ENCODE measurements around the gene GALNT10.

Gene GALNT10

GRCh38 chr5:154268073-154268472, 77.5 kb downstream of the GALNT10 start:
- TF ChIP-seq, protein P1, sequence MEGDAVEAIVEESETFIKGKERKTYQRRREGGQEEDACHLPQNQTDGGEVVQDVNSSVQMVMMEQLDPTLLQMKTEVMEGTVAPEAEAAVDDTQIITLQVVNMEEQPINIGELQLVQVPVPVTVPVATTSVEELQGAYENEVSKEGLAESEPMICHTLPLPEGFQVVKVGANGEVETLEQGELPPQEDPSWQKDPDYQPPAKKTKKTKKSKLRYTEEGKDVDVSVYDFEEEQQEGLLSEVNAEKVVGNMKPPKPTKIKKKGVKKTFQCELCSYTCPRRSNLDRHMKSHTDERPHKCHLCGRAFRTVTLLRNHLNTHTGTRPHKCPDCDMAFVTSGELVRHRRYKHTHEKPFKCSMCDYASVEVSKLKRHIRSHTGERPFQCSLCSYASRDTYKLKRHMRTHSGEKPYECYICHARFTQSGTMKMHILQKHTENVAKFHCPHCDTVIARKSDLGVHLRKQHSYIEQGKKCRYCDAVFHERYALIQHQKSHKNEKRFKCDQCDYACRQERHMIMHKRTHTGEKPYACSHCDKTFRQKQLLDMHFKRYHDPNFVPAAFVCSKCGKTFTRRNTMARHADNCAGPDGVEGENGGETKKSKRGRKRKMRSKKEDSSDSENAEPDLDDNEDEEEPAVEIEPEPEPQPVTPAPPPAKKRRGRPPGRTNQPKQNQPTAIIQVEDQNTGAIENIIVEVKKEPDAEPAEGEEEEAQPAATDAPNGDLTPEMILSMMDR (IDR thresholded peaks at IDR 0.05; ENCODE audit: low read depth, low read length), result no peak
- DNase-seq (ENCODE audit: extremely low read depth, low read depth), result no peak

- no peak for DNase-seq (ENCODE audit: extremely low read depth, low read depth)
- TF ChIP-seq, protein P1 (IDR thresholded peaks at IDR 0.05; ENCODE audit: low read depth, low read length), result no peak
Observed at GRCh38 chr5:154269414-154269813, 78.9 kb downstream of the GALNT10 start.

DNA sequence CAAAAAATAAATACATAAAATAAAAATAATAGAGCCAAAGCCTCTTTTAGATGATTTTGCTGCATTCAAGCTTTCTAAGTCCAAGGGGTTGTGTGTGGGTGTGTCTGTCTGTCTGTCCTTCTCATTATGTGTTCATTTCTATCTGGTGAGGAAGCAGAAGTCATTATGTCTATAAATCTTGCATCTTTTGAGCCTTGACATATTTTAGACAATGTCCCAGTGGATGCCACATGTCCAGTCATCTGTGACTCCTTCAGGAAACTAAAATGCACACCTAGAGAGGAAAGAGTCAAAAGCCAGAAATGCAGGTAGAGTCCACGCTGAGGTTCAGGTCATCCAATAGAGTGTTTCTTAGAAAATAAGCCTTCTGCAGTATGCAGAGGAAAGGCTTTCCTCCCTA, 80.9 kb downstream of the GALNT10 start:
- DNase-seq (ENCODE audit: extremely low read depth, low read depth), result no peak
- TF ChIP-seq, protein P1 (IDR thresholded peaks at IDR 0.05; ENCODE audit: low read depth, low read length), result no peak

DNA sequence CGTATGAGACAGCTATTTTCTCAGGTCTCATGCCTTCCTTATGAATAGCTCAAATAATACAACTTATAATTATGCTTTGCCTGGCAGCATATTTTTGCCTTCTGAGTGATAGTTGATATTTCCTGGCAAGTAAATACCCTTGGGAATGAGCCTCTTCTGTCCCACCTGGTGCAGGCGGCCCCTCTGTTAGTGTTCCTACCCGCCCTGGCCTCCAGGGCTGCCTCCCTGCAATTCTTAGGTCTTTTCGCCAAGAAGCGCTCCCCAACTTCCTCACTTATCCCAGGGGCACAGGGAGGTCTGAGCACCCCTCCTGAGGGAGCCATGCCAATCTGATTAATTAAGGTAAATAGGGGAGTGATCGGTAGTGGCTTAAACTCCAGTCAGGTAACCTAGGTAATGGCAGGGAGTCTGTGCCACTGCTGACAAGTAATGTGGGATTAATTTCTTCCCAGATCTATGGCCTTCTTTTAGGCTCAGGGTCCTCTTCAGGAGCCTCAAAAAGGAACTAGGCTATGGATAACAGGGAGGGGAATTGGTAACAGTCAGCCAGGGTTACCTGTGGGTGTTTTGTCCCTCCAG, 81.5 kb downstream of the GALNT10 start:
- TF ChIP-seq, protein P1 (IDR thresholded peaks at IDR 0.05; ENCODE audit: low read depth, low read length), result no peak

GRCh38 chr5:154273028-154273617, 82.6 kb downstream of the GALNT10 start:
- TF ChIP-seq, protein P1 (IDR thresholded peaks at IDR 0.05; ENCODE audit: low read depth, low read length), result no peak
- DNase-seq (ENCODE audit: extremely low read depth, low read depth), result no peak

More for the DNA sequence above, 81.5 kb downstream of the GALNT10 start:
- DNase-seq (ENCODE audit: extremely low read depth, low read depth), result no peak

DNA sequence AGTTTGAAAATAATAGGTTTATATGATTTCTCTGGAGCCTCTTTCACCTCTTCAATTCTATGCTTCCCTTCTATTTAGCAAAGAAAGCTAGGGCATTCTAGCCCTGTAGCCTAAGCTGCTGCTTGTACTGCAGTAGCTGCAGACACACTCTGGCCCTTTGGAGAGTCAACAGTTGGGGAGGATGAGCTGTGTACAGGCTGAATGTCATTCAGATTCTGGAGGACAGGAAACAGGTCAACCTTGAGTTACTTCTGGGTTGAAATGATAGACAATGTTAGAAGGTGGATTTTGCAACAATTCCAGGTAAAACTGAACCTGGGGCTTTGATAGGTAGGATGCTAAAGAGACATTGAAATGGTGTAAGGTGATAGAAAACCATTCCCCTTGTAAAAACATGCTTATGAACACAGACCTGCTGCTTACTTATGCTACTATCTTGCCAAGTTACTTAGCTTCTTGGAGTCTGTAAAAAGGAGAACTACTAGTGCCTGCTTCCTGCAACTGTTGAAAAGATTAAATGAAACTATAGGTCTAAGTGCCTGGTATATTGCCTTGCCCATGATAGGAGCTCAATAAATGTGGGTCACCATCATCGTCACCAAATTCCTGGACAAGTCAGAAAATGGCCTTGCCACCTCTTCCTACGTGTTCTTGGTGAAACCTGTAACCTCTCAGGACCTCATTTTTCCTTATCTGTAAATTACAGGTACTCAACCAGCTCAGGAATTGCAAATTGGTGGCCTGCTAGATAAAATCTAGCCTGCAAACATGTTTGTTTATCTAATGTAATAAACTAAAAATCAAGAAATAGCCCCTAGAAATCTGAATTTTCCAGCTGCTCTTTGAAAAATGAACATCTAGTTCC, 83.7 kb downstream of the GALNT10 start:
- DNase-seq (ENCODE audit: extremely low read depth, low read depth), result no peak
- TF ChIP-seq, protein P1 (IDR thresholded peaks at IDR 0.05; ENCODE audit: low read depth, low read length), result no peak

DNA sequence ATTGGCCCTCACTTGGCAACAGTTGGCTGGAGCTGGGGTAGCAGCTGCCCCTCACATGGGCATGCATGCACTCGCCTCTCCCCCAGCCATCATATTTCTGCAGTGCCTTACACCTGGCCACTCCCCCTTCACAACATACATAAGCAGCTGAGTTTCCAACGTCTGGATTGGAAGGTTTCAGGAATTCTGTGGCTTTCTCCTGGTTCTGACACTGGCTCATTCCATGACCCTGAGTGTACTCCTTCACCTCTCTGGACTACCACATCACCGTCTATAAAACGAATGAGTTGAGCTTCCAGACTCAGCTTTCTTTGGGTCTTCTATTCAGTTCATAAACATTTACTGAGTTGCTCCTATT, 84.3 kb downstream of the GALNT10 start:
- TF ChIP-seq, protein P1 (IDR thresholded peaks at IDR 0.05; ENCODE audit: low read depth, low read length), result no peak
- DNase-seq (ENCODE audit: extremely low read depth, low read depth), result no peak
